BLaER1 (cell line): ENCODE measurements around the gene WDR36.

ENCODE experiments used
- H3K27ac ChIP-seq: shearing (Covaris generic); formaldehyde crosslinking; 2 replicates; pipeline ENCODE4 v1.8.1; 2022
- H3K27me3 ChIP-seq: shearing (Covaris generic); formaldehyde crosslinking; 2 replicates; pipeline ENCODE4 v1.8.1; 2022
- H3K36me3 ChIP-seq: shearing (Covaris generic); formaldehyde crosslinking; 2 replicates; pipeline ENCODE4 v1.8.1; 2022
- H3K4me1 ChIP-seq: shearing (Covaris generic); formaldehyde crosslinking; 2 replicates; pipeline ENCODE4 v1.8.1; 2022
- H3K4me2 ChIP-seq: shearing (Covaris generic); formaldehyde crosslinking; 2 replicates; pipeline ENCODE4 v1.8.1; 2022
- H3K4me3 ChIP-seq: shearing (Covaris generic); formaldehyde crosslinking; 2 replicates; pipeline ENCODE4 v1.8.1; 2022
- H3K9ac ChIP-seq: shearing (Covaris generic); formaldehyde crosslinking; 2 replicates; pipeline ENCODE4 v1.8.1; 2022
- H3K9me3 ChIP-seq: shearing (Covaris generic); formaldehyde crosslinking; 2 replicates; pipeline ENCODE4 v1.8.1; 2022
- H4K20me1 ChIP-seq: shearing (Covaris generic); formaldehyde crosslinking; 2 replicates; pipeline ENCODE4 v1.8.1; 2022
- Cebpa-rat ChIP-seq: shearing (Covaris generic); IDR thresholded peaks from 2 replicates; pipeline ENCODE4 v1.8.1; 2022

The WDR36 gene

DNA sequence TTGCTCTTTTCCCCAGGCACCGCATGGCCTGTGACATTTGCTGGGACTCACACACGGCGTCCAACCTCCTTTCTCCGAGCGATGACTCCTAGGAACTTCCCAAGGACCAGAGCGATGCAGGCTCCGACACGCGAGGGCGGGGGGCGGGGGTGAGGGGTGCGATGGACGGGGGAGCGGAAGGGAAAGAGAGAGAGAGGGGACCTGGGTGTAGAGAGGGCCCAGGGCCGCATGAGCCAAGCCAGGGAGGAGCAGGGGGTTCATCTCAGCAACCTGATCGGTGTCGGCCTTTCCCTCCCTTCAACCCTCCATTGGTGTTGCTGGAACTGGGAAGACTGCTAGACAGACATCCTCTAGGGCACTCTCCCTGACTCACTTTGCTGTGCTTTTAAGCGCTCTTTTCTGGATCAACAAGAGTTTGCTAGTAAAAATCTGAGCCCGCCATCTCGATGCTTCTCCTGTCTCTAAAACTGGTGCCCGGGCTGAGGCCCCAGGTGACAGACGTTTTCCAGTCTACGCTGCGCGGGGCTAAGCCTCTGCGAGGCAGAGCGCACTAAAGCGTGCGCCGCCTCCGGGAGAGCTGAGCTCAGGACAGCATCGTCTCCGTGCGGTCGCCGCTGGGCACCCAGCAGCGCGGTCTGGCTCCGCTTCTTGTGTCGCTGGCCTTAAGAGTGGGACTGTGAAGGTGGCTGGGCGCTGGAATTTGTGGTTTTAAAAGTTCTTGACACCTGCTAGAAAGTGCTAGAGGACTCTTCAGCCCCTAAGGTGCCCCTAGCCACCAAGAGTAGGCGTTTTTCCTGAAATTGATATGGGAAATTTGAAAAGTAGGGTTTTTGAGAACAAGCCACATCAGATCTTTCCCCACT is 21.6 kb upstream of the WDR36 start:
- Histone ChIP-seq H3K27me3 (no peaks in the 10 kb centered on the region), H3K4me2 (no peak overlapping the region), H3K27ac (no peak overlapping the region), H4K20me1 (no peaks in the 10 kb centered on the region), H3K4me3 (no peak overlapping the region), H3K9me3 (no peaks in the 10 kb centered on the region), H3K9ac (no peak overlapping the region), H3K4me1 (peaks cover 27% of the 10 kb centered on the region), H3K36me3 (no peaks in the 10 kb centered on the region)
- TF ChIP-seq Cebpa-rat = no peak

DNA sequence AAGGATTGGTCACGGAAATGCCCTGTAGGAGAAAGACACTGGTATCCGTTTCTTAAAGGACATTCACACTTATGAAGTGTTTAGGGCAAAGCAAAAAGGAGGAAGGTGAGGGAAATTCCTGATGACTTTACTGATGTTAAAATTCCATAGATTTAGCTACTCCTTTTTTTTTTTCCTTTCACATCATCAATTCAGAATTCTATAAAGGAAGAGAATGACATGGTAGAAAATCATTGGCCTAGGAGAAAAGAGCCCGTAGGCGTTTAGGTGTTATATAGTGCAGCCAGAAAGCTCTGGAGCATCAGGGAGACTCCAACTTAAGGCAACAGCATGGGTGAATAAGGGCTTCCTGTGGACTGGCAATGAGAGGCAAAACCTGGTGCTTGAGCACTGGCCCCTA is 20.7 kb upstream of the WDR36 start, which contains the start of gene TSLP:
TSLP (plus strand) TSS at position 301 of the 400 bp plus-strand sequence. CDS start 178 bp downstream, outside the sequence.
- no peaks in the 10 kb centered on the region for H3K36me3 ChIP-seq
- peaks cover 27% of the 10 kb centered on the region for H3K4me1 ChIP-seq
- no peaks in the 10 kb centered on the region for H3K9me3 ChIP-seq
- no peaks in the 10 kb centered on the region for H4K20me1 ChIP-seq
- no peak within 1 kb of the TSS; the same call in 1 of the 2 replicates for H3K9ac ChIP-seq
- peak within 1 kb of the TSS; percentile 76 for H3K4me2 ChIP-seq
- no peak for TF ChIP-seq Cebpa-rat
- H3K27me3 ChIP-seq = no peaks in the 10 kb centered on the region
- peak within 1 kb of the TSS; percentile 66 for H3K4me3 ChIP-seq
- no peak within 1 kb of the TSS for H3K27ac ChIP-seq

DNA sequence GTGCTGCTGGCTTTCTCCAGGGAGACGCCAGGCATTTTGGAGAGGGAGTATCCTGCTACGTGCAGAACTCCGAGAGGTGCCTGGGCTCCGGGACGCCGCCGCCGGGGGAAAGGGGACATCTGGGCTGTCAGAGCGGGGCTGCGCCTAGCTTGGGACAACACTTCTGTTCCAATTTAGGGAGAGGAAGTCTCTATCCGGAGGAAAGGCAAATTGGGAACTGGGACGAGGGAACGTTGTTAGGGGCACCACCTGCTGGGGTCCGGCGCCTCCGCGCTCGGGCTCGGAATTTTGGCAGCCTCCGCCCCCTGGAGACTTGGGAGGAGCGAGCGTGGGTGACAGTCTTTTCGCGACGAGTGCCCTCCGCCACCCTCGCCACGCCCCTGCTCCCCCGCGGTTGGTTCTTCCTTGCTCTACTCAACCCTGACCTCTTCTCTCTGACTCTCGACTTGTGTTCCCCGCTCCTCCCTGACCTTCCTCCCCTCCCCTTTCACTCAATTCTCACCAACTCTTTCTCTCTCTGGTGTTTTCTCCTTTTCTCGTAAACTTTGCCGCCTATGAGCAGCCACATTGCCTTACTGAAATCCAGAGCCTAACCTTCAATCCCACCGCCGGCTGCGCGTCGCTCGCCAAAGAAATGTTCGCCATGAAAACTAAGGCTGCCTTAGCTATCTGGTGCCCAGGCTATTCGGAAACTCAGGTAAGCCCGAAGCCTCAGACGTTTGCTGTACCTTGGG is 19.0 kb upstream of the WDR36 start:
- H3K9me3 ChIP-seq = no peaks in the 10 kb centered on the region
- H3K4me3 ChIP-seq = peak overlapping the region; percentile 66
- no peak overlapping the region for H3K27ac ChIP-seq
- peaks cover 15% of the 10 kb centered on the region for H3K4me1 ChIP-seq
- peak overlapping the region; percentile 76 for H3K4me2 ChIP-seq
- no peaks in the 10 kb centered on the region for H3K36me3 ChIP-seq
- TF ChIP-seq Cebpa-rat = no peak
- H3K9ac ChIP-seq = peak overlapping the region; percentile 8; the same call in 1 of the 2 replicates
- no peaks in the 10 kb centered on the region for H3K27me3 ChIP-seq
- no peaks in the 10 kb centered on the region for H4K20me1 ChIP-seq

DNA sequence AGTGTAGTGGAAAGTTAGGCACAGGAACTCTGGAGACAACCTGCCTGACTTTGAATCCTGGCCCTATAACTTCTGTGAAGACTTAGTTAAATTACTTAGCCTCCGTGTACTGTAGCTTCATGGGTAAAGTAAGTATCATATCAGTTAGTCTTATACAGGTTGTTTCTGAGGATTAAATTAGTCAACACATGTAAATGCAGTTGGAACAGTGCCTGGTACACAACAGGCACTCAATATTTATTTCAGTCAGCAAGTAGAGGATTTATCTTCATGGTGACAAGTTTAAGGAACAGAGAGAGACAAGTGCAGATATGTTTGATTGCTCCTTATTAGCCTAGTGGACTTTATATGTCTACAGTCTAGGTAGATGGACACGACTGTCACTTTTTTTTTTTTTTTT is 17.9 kb upstream of the WDR36 start:
- no peak overlapping the region for H3K27ac ChIP-seq
- H3K4me1 ChIP-seq = peaks cover 15% of the 10 kb centered on the region
- H3K36me3 ChIP-seq = no peaks in the 10 kb centered on the region
- no peak for TF ChIP-seq Cebpa-rat
- peak overlapping the region; percentile 76; the same call in 1 of the 2 replicates for H3K4me2 ChIP-seq
- H3K9ac ChIP-seq = no peak overlapping the region
- H3K4me3 ChIP-seq = no peak overlapping the region
- H4K20me1 ChIP-seq = no peaks in the 10 kb centered on the region
- no peaks in the 10 kb centered on the region for H3K27me3 ChIP-seq
- H3K9me3 ChIP-seq = no peaks in the 10 kb centered on the region

DNA sequence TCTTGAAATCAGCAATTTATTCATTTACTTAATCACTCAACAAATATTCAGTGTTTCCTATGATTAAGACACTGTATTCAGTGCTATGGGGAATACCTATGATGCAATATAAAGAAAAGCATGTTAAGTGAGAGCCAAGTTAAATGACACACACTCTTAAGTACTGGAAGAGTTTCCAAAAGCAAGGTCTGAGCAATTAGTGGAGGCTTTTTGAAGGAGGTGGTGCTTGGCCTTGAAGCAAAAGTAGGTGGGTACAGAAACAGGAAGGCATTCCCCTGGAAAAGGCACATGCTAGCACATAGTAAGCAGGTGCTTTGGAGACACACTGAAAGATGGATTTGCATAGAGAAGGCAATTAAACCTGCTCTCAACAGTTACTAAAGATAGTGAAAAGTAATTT is 16.6 kb upstream of the WDR36 start:
- H3K27ac ChIP-seq = no peak overlapping the region

DNA sequence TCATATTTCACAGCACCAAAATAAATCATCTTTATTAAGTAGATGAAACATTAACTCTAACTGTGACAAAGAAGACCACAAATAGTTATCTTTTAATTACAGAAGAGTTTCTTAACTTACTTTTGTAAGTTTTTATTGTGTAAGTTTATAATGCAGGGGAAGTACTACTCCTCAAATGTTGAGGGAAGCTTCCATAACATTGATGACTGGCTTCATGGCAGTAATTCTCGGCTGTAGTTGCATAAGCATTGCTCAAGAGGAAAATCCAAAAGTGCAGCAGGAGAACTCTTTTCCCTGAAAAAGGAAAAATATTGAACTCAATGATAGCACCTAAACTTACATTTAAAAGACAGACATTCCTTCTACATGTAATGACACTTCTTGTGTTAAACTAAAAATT is 16.1 kb upstream of the WDR36 start:
- no peaks in the 10 kb centered on the region for H3K36me3 ChIP-seq
- H3K27ac ChIP-seq = no peak overlapping the region
- H3K9ac ChIP-seq = no peak overlapping the region
- no peak overlapping the region for H3K4me2 ChIP-seq
- peaks cover 15% of the 10 kb centered on the region for H3K4me1 ChIP-seq
- no peaks in the 10 kb centered on the region for H3K27me3 ChIP-seq
- H3K4me3 ChIP-seq = no peak overlapping the region
- no peaks in the 10 kb centered on the region for H4K20me1 ChIP-seq
- TF ChIP-seq Cebpa-rat = no peak
- no peaks in the 10 kb centered on the region for H3K9me3 ChIP-seq

More for the DNA sequence above, 16.6 kb upstream of the WDR36 start:
- peaks cover 15% of the 10 kb centered on the region for H3K4me1 ChIP-seq
- H3K36me3 ChIP-seq = no peaks in the 10 kb centered on the region
- no peak overlapping the region for H3K4me2 ChIP-seq
- no peak for TF ChIP-seq Cebpa-rat
- H3K4me3 ChIP-seq = no peak overlapping the region
- no peak overlapping the region for H3K9ac ChIP-seq
- no peaks in the 10 kb centered on the region for H3K9me3 ChIP-seq
- H3K27me3 ChIP-seq = no peaks in the 10 kb centered on the region
- H4K20me1 ChIP-seq = no peaks in the 10 kb centered on the region

DNA sequence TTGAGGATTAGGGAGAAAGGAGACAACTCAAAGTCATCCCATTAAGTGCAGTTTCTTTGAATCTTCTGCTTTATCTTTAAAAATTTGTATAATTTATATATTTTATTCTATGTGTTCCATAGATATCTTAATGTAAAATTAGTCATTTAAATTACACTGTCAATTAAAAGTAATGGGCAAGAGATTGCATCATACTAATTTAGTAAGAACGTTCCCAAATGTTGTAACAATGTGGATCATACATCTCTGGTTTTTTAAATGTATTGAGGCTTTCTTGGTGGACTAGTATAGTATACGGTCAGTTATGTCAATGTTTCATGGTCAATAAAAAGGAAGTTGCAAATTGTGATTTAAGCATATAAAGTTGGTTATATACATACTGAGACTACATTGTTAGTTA is 14.5 kb upstream of the WDR36 start:
- Histone ChIP-seq H3K9me3 (no peaks in the 10 kb centered on the region), H3K4me3 (no peak overlapping the region), H3K9ac (no peak overlapping the region), H3K36me3 (no peaks in the 10 kb centered on the region), H3K4me1 (peaks cover 11% of the 10 kb centered on the region), H3K4me2 (no peak overlapping the region), H4K20me1 (no peaks in the 10 kb centered on the region), H3K27ac (no peak overlapping the region), H3K27me3 (no peaks in the 10 kb centered on the region)
- no peak for TF ChIP-seq Cebpa-rat

DNA sequence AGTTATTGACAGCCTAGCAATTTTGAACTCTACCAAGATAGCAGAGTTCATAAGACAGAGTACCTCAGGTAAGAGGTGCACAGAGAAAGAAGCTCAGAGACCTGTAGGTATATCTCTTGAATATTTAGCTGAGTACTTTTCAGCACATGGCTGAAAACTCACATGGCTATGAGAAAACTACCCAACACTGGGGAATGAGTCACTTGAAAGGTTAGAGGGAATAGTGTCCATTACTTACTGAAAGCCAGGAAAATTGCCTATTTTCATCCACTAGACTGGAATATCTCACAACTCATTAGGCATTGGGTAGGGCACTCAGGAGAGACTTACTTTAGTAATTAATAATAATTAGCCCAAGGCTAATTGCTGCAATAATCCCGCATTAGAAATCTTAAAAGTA is 12.3 kb upstream of the WDR36 start:
- Histone ChIP-seq H3K27me3 (no peaks in the 10 kb centered on the region), H3K9me3 (no peaks in the 10 kb centered on the region), H3K27ac (no peak overlapping the region), H3K4me3 (no peak overlapping the region), H4K20me1 (no peaks in the 10 kb centered on the region), H3K9ac (no peak overlapping the region), H3K36me3 (no peaks in the 10 kb centered on the region), H3K4me1 (peaks cover 9% of the 10 kb centered on the region), H3K4me2 (no peak overlapping the region)
- TF ChIP-seq Cebpa-rat = no peak

DNA sequence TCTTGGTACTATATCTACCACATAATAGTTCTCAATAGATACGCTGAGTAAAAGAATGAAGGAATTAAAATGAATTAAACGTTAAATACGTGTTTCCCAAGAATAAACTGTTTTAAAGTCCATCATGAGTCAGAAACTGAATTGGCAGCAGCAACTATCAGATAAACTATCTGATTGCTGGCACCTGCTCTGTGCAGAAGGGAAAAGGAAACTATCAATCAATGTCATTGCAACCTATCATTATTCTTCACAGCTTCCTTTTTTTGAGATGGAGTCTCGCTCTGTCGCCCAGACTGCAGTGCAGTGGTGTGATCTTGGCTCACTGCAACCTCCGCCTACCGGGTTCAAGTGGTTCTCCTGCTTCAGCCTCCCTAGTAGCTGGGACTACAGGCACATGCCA is 8.8 kb upstream of the WDR36 start:
- no peak overlapping the region for H3K4me3 ChIP-seq
- no peaks in the 10 kb centered on the region for H4K20me1 ChIP-seq
- peak overlapping the region; percentile 43 for H3K4me2 ChIP-seq
- TF ChIP-seq Cebpa-rat = no peak
- H3K27me3 ChIP-seq = no peaks in the 10 kb centered on the region
- H3K4me1 ChIP-seq = peaks cover 9% of the 10 kb centered on the region
- H3K36me3 ChIP-seq = no peaks in the 10 kb centered on the region
- no peak overlapping the region for H3K9ac ChIP-seq
- H3K27ac ChIP-seq = no peak overlapping the region
- no peaks in the 10 kb centered on the region for H3K9me3 ChIP-seq

DNA sequence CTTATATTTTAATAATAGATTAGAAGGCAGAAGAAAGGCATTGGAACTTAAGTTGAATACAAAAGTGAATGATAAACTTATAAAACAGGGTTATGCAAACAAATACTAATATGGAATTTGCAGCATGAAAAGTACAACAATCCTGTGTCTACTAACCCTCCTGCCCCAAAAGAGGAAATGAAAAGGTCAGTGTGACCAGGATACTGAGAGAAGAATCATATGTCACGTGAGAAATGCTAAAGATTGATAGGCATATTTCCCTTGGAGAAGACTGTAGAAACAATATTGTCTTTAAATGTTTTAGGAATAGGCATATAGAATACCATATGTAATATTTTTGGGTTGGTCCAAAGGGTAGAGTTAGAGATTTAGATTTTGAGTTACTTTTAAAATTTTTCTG is 3.8 kb downstream of the WDR36 start:
- no peaks in the 10 kb centered on the region for H3K9me3 ChIP-seq
- H3K27me3 ChIP-seq = no peaks in the 10 kb centered on the region
- H3K9ac ChIP-seq = no peak overlapping the region
- no peak overlapping the region for H3K27ac ChIP-seq
- peaks cover 57% of the 10 kb centered on the region for H3K36me3 ChIP-seq
- TF ChIP-seq Cebpa-rat = no peak
- no peak overlapping the region for H3K4me2 ChIP-seq
- H3K4me1 ChIP-seq = peaks cover 18% of the 10 kb centered on the region
- peaks cover 70% of the 10 kb centered on the region for H4K20me1 ChIP-seq
- no peak overlapping the region for H3K4me3 ChIP-seq
